CD1c-positive myeloid dendritic cell (primary cell): Measurements from ENCODE around the gene PTGES3L.

Experiments used
- DNase-seq: peaks from one replicate; pipeline ENCODE4 v3.0.0-alpha.2; 2016; ENCODE audit errors: extremely low spot score

The PTGES3L gene

GRCh38 chr17:42979511-42980273, at the start of gene PTGES3L:
TSS of gene PTGES3L (minus strand) at chr17:42980080. CDS start at chr17:42980053, 27 bp downstream.
- DNase-seq: peak; percentile 49

GRCh38 chr17:43028221-43028861, 48.5 kb upstream of the PTGES3L start:
- no peak for DNase-seq

- DNase-seq: no peak
Observed at GRCh38 chr17:43027091-43028032, 47.5 kb upstream of the PTGES3L start.

GRCh38 chr17:43026595-43026994, 46.7 kb upstream of the PTGES3L start:
- no peak for DNase-seq

GRCh38 chr17:43025766-43026537, 46.1 kb upstream of the PTGES3L start:
- no peak for DNase-seq

- no peak for DNase-seq
Observed at GRCh38 chr17:43025290-43025657, 45.4 kb upstream of the PTGES3L start.

- DNase-seq: peak; percentile 89
Observed at GRCh38 chr17:43024407-43025289, 44.8 kb upstream of the PTGES3L start, which contains the start of gene RND2. TSS of gene RND2 (plus strand) at chr17:43025231. CDS start at chr17:43025348, 117 bp downstream.

- peak; percentile 82 for DNase-seq
Observed at GRCh38 chr17:43021741-43022512, 42.0 kb upstream of the PTGES3L start, which contains the start of gene VAT1. TSS of gene VAT1 (minus strand) at chr17:43022385. CDS start at chr17:43022322, 63 bp downstream.

GRCh38 chr17:43020789-43021740, 41.2 kb upstream of the PTGES3L start:
- peak; percentile 78 for DNase-seq

GRCh38 chr17:43020030-43020621, 40.2 kb upstream of the PTGES3L start:
- no peak for DNase-seq

- no peak for DNase-seq
Observed at GRCh38 chr17:43019418-43019817, 39.5 kb upstream of the PTGES3L start.

GRCh38 chr17:43018932-43019331, 39.1 kb upstream of the PTGES3L start:
- DNase-seq: no peak

- peak; percentile 45 for DNase-seq
Observed at GRCh38 chr17:43018008-43018853, 38.4 kb upstream of the PTGES3L start.

GRCh38 chr17:43016216-43016615, 36.3 kb upstream of the PTGES3L start:
- DNase-seq: no peak

GRCh38 chr17:43015579-43015978, 35.7 kb upstream of the PTGES3L start:
- DNase-seq: no peak

GRCh38 chr17:43014649-43015542, 35.0 kb upstream of the PTGES3L start:
- DNase-seq: no peak
